ACHN (cell line): Measurements from ENCODE around the gene PCCB.
"Not testable (repeated sequence)": the region's sequence is repeated elsewhere in the genome, so short reads cannot be mapped to it uniquely, and the experiment has no call there.

Source experiments
- DNase-seq: peaks from one replicate; pipeline ENCODE4 v3.0.0-alpha.2; 2015
- in situ Hi-C: cut with HindIII; loops from 2 replicates; pipeline ENCODE4 v1.10.0; 2017; ENCODE audit warnings: low sequenced_read_pairs, low pct_ligation_motif_present, low pct_unique_long_range_greater_than_20kb

The PCCB gene

DNA sequence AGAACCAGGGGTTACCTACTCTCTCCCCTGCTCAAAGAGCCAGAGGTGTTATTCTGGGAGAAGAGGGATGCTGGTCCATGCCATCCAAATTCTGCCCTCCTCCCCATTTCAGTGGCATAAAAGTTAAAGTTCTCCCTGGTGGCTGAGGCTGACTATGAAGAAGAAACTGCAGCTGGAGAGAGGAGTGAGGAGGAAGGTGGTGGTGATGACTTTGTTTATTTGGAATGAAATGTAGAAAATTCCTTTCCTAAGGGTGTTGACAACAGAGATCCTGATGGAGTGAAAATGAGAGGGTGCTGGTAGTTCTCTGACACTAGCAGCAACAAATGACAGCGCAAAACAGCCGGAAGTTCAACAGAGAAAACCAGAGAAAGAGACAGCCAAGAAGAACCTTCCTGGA lies 100.4 kb downstream of the PCCB start:
- in situ Hi-C loops, result no loop called here

DNA sequence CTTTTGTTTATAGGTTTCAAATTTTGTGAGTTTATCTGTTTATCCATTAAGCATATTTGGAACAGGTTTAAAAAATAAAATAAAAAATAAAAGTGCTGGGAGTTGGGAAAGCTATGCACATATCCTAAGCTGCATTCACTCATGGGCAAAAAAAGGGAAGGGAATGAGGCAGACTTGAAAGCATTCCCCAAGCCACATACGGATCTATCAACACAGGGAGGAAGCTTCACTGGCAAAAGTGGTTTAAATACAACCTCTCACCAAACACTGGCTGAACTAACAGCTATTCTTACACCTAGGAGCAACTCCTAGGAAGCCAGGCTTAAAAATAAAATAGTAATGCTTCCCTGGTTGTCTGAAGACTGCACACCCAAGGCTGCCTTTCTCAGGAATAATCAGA lies 101.2 kb downstream of the PCCB start:
- in situ Hi-C loops, result no loop called here
- DNase-seq, result no peak

More for the DNA sequence above, 100.4 kb downstream of the PCCB start:
- DNase-seq, result no peak

DNA sequence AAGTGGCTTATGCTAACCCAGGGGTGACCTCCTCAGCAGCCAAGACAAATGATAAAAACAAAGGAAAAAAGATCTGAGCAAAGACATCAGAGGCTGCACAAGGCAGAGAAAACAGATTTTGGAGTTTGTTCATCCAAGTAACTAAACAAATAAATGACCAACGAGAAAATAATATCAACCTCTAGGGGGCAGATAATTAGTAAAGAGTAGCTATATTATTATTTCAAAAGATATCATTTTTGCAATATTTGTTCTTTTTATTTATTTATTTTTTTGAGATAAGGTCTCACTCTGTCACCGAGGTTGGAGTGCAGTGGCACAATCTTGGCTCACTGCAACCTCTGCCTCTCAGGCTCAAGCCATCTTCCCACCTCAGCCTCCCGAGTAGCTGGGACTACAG lies 101.8 kb downstream of the PCCB start:
- in situ Hi-C loops, result no loop called here
- DNase-seq, result no peak

DNA sequence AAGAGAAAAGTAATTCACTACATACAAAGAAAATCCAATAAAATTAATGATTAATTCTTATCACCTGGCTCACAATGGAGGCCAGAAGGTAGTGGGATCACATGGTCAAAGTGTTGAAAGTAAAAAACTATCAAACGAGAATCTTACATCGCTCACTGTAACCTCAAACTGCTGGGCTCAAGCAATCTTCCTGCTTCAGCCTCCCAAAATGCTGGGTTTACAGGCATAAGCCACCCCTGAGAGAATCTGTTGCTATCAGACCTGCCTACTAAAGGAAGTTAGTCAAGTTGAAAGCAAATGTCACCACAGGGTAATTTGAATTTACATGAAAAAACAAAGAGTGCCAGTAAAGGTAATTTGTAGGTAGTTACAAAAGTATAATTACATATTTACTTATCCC lies 103.3 kb downstream of the PCCB start:
- DNase-seq, result no peak
- in situ Hi-C loops, result no loop called here

DNA sequence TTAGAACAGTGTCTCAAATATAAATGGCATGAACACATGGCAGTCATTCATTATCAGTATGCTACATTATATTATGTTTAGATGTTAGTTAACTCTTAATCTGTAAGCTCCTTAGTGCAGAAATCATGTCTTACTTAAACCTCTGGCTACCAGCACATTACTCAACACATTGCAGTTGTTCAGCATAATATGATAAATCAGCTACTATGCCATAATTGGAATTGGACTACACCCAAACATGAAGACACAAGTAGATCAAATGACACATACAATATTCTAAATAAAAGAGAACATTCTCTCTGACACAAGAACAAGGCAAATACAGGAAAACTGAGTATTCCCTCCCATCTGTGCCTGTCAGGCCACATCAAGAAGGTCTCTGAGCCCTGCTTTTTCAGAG lies 116.1 kb downstream of the PCCB start:
- in situ Hi-C loops, result no loop called here
- no peak for DNase-seq

DNA sequence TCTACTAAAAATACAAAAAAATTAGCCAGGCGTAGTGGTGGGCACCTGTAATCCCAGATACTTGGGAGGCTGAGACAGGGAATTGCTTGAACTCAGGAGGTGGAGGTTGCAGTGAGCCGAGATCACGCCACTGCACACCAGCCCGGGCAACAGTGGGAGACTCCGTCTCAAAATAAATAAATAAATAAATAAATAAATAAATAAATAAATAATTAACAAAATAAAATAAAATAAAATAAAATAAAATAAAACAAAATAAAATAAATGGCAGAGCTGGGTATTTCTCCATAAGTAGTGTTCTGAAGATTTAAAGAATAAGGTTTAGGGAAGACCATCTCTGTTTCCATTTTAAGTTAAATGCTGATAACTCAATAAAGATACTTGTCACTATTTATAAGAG lies 125.7 kb downstream of the PCCB start:
- DNase-seq, in situ Hi-C loops: not testable (repeated sequence)

DNA sequence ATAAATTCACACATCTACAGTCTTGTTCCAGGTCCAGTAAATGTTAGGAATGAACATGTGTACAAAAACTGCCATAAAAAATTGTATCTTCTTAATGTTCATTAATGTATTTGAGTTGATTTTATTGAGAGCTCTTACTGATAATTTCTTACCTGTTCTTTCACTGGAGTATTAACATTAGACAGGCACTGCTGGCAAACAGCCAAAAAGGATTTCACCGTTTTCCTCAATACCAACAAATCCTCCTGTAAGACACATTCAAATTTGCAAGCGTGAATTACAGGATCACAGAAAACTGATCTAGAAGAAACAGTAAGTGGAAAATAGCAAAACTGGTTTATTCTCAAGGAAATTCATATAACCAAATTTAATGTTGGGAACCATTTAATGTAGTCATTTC lies 127.4 kb downstream of the PCCB start:
- no peak for DNase-seq
- in situ Hi-C loops, result no loop called here

DNA sequence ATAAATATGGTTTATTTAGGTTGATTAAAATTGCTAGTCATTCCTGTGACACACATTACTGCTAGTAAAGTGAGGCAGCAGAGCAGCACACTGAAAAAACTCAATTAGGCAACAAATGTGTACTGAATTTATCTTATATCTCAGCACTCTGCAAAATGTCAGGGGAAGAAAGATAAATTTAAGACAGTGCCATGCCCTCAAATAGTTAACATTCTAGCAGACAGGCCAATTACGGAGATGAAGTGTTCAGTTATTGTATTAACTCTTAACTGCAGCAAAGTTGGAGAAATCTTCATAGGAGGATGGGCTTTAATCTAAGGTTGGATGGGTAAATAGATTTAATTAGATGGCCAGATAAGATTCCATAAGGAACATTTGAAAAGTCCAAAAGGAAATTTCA lies 127.9 kb downstream of the PCCB start:
- in situ Hi-C loops, result no loop called here
- no peak for DNase-seq
